Measurements from ENCODE around the gene AMMECR1. TPM values are rescaled to one million over a fixed set of nuclear protein-coding genes. Genes with fewer than 3 reads are reported as not detected.

AMMECR1 gene
- total RNA-seq, 1 experiment from 2014 or later, result 22.9 TPM

DNA sequence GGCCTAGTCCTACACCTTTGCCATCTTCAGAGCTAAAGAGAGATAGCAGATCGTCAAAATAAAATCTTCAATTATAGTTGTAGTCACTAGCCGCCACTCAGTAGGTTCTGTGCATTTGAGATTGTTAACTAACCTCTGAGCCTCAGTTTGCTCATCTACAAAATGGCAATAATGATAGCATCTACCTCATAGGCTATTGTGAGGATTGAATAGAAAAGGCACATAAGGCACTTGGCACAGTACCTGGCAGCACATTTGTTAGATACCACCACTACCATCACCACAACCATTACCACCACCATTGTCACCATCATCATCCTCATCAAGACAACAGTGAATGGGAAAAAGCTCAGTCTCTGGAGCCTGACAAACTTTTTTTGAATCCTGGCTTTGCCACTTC is 134.6 kb downstream of the AMMECR1 start:
- DNase-seq (ENCODE audit: low read depth), result no peak
- in situ Hi-C loops (cut with HindIII; ENCODE audit: low pct_unique_long_range_greater_than_20kb, low sequenced_read_pairs), result loop anchor here (25.0 kb wide), 1 partner anchor 229 kb away; no protein-coding TSS in a partner anchor

DNA sequence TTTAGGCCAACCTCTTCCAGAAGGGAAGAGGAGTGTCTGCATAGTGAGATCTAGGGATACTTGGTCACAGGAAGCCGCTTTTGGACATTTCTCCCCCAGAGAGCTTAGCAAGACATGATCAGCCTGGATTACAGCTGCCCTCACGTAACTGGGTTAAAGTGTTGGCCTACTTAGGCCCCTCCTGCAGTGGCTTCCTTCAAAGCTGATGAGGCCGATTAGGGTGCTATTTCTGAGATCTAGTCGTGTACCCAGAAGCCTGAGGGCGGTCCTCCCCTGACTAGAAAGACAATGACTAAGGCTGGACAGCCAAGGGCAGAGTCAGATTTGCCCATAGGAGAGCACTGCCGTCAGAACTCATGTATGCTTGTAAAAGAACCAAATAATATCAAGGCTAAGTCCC is 135.0 kb downstream of the AMMECR1 start:
- no peak for DNase-seq (ENCODE audit: low read depth)
- in situ Hi-C loops (cut with HindIII; ENCODE audit: low pct_unique_long_range_greater_than_20kb, low sequenced_read_pairs), result loop anchor here (25.0 kb wide), 1 partner anchor 229 kb away; no protein-coding TSS in a partner anchor

GRCh38 chrX:110182362-110182761 is 135.5 kb downstream of the AMMECR1 start:
- no peak for DNase-seq (ENCODE audit: low read depth)
- in situ Hi-C loops (cut with HindIII; ENCODE audit: low pct_unique_long_range_greater_than_20kb, low sequenced_read_pairs), result loop anchor here (25.0 kb wide), 1 partner anchor 230 kb away; no protein-coding TSS in a partner anchor

DNA sequence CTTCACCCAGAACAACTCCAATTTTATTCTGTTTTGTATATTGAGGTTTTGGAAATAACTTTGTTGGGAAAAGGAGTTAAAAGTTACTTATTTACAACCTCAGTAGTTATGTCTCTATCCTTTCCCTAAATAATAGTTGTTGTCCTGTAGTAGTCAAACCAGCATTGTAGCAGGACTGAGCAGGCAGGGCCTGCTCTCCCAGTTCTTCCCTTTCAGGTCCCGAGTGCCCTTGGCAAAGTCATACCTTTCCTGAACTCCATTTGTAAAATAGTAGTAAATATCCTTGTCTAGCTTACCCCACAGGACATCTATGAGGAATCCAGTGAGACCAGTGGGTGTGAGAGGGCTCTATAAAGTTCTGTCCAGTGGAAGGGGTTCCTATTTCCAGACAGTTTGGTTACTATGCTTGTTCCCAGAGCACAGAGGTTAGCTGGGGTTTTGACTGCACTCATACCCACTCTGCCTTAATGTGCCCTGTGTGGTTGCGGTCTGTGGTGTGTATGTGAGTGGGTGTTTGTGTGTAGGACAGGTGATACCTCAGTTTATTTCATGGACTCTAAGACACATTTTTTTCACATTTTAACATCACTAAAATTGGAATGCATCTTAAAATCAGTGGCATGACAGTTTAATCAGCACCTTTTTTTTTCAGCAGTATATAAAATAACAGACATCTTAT is 136.3 kb downstream of the AMMECR1 start:
- no peak for DNase-seq (ENCODE audit: low read depth)
- in situ Hi-C loops (cut with HindIII; ENCODE audit: low pct_unique_long_range_greater_than_20kb, low sequenced_read_pairs), result loop anchor here (25.0 kb wide), 1 partner anchor 231 kb away; no protein-coding TSS in a partner anchor

DNA sequence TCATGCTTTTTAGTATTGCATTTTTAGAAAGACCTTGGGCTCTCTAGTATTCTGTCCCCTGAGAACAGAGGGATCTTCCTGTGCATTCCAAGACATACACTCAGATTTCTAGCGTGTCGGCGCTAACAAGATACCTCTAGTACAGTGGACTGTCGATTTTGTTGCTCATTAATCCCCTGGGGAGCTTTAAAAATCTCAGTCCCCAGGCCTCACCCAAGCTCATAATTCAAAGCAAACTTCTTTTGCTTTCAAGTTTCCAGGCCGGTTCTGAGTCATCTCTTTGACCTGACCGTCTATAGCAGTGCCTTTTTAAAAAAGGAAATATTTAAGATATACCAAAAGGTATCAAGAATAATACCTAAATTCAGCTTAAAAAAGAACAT is 137.0 kb downstream of the AMMECR1 start:
- in situ Hi-C loops (cut with HindIII; ENCODE audit: low pct_unique_long_range_greater_than_20kb, low sequenced_read_pairs), result loop anchor here (25.0 kb wide), 1 partner anchor 231 kb away; no protein-coding TSS in a partner anchor
- DNase-seq (ENCODE audit: low read depth), result no peak

GRCh38 chrX:110180176-110180927 is 137.5 kb downstream of the AMMECR1 start:
- peak; percentile 14 for DNase-seq (ENCODE audit: low read depth)
- in situ Hi-C loops (cut with HindIII; ENCODE audit: low pct_unique_long_range_greater_than_20kb, low sequenced_read_pairs), result loop anchor here (25.0 kb wide), 1 partner anchor 232 kb away; no protein-coding TSS in a partner anchor

DNA sequence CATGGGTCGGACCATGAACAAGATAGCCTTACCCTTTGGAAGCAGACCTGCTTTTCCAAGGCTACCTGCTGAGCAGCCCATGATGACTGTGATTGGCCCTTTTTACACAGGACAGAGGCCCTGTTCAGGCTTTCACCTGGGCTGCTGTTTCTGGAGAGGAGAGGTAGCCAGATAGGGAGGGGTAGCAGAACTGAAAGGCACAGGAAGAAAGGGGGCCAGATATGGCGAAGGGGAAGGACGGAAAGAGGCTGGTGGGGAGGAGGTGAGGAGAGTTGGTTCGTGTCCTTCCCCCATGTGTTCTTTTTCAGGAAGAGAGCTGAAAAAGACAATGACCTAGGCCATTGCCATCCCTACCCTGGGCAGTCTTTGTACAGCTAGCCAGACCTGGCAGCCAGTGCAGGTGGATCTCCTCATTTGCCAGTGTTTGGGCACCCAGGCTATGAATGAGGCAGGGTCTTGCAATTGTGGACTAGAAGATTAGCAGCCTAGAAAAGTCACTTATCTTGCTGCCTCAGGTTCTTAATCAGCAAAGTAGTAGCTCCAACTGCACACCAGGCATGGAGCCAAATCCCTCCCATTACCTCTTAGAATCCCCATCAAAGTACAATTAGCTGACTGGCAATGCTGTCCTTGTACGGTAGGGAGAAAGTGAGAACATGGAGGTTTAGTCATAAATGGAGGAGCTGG is 139.6 kb downstream of the AMMECR1 start:
- DNase-seq (ENCODE audit: low read depth), result no peak

GRCh38 chrX:110175696-110176095 is 142.2 kb downstream of the AMMECR1 start:
- in situ Hi-C loops (cut with HindIII; ENCODE audit: low pct_unique_long_range_greater_than_20kb, low sequenced_read_pairs), result loop anchor here (25.0 kb wide), 1 partner anchor 237 kb away; no protein-coding TSS in a partner anchor
- DNase-seq (ENCODE audit: low read depth), result no peak

More for the DNA sequence above, 139.6 kb downstream of the AMMECR1 start:
- in situ Hi-C loops (cut with HindIII; ENCODE audit: low pct_unique_long_range_greater_than_20kb, low sequenced_read_pairs), result loop anchor here (25.0 kb wide), 1 partner anchor 234 kb away; no protein-coding TSS in a partner anchor

DNA sequence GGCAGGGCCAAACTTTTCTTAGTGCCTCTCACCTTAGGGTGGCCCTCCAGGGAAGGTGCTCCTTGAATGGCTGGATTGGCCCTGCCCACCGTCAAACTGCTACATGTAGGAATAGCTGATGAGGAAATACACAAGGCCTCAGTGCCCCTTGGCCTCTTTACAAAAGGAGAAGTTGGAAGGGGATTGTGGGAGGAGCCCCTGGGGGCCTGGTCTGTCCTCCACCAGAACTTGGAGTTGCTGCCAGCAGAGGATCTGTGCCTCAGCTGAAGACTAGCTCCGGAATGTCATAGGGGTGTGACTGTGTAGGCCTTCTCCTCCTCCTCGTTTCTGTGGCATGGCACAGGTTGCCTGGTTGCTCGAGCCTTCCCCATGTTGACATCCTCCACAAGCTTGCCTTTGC is 142.7 kb downstream of the AMMECR1 start:
- in situ Hi-C loops (cut with HindIII; ENCODE audit: low pct_unique_long_range_greater_than_20kb, low sequenced_read_pairs), result loop anchor here (25.0 kb wide), 1 partner anchor 237 kb away; no protein-coding TSS in a partner anchor

GRCh38 chrX:110173192-110174175 is 144.4 kb downstream of the AMMECR1 start:
- in situ Hi-C loops (cut with HindIII; ENCODE audit: low pct_unique_long_range_greater_than_20kb, low sequenced_read_pairs), result no loop called here
- DNase-seq (ENCODE audit: low read depth), result peak; percentile 37

More for the DNA sequence above, 142.7 kb downstream of the AMMECR1 start:
- DNase-seq (ENCODE audit: low read depth), result no peak

DNA sequence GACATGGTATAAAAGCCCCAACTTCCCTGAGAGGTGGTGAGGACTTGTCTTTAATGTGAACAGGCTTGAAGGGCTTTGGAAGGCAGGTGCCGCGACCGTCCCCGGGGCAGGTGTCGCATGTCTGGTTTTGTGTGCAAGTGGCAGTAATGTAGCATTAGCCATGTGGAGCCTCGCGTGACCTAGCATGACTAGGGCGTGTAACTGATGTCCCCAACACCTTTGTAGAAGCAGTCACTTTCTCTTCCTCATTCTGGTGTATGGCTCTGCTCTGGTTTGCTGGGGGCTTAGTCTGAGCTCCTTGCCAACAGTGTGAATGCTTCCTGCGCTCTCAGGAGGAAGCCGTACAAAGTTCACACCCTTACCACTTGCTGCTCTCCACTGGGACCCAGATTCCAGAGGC is 145.7 kb downstream of the AMMECR1 start:
- in situ Hi-C loops (cut with HindIII; ENCODE audit: low pct_unique_long_range_greater_than_20kb, low sequenced_read_pairs), result no loop called here
- no peak for DNase-seq (ENCODE audit: low read depth)

DNA sequence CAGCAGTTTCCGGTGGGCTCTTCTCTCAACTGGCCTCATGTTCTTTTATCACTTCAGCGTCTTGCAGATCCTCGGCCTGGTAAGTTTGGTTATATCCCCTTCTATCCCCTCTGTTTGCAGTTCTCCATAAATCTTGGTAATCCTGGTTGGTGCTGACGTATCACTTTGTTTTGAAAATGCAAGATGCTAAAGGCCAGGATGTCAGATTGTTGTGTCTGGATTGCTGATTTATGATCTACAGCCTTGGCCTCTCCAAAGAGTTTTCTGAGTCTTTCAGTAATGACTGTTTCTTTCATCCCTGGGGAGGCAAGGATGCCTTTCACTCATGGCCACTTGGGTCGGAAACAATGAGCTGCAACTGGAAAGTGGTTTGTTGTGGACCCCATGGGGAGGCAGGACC is 146.4 kb downstream of the AMMECR1 start:
- no peak for DNase-seq (ENCODE audit: low read depth)
- in situ Hi-C loops (cut with HindIII; ENCODE audit: low pct_unique_long_range_greater_than_20kb, low sequenced_read_pairs), result no loop called here

DNA sequence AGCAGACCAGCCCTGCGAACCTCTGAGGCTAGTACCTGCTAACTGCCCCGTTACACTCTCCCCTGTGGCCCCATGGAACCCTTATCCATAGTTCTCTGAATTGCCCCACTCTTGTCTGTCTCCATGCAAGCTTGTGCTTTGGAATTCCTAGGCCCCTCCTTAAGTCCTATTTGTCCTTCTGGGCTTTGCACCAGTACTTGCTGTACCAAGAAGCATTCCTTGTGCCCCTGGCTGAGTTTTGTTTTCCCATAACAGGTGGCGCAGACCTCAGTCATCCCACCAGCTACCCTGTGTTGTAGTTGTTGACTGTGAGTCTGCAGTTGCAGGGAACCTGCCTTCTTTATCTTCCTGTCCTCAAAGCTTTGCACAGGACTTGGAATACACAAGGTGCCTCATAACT is 147.9 kb downstream of the AMMECR1 start:
- in situ Hi-C loops (cut with HindIII; ENCODE audit: low pct_unique_long_range_greater_than_20kb, low sequenced_read_pairs), result no loop called here
- DNase-seq (ENCODE audit: low read depth), result no peak

DNA sequence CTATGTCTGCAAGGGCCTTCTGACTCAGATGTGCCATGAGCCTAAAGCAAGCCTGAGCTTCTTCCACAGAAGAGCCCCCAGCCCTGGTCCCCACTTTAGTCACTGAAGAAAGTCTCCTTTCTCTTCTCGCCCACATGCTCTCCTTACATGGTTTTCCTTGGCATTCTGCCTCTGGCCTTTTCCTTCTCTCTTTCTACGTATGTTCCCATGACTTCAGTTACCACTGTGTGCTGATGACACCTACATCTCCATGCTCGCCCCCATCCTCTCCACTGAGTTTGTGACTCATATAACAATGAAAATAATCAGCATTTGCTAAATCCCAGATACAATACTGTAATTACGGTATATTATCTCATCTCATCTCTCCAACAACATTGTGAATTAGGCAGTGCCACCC is 149.3 kb downstream of the AMMECR1 start:
- in situ Hi-C loops (cut with HindIII; ENCODE audit: low pct_unique_long_range_greater_than_20kb, low sequenced_read_pairs), result no loop called here
- DNase-seq (ENCODE audit: low read depth), result peak; percentile 47

GRCh38 chrX:110167952-110168451 is 149.9 kb downstream of the AMMECR1 start:
- peak; percentile 78 for DNase-seq (ENCODE audit: low read depth)
- in situ Hi-C loops (cut with HindIII; ENCODE audit: low pct_unique_long_range_greater_than_20kb, low sequenced_read_pairs), result no loop called here

DNA sequence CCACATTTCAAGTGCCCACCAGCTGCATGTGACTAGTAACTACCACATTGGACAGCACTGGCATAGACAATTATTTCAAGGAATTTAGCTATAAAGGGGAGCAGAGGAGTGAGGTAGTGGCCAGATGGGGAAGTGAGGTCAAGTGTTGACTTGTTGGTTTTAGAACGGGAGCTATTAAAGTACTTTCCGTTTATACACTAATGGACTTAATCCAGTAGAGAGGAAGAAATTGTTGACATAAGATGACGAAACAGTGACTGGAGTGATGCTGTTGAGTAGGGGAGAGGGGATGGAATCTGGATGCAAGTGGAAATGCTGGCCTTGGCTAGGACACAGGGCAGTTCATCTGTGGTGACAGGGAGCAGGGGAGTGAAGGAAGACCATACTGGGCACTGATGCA is 154.4 kb downstream of the AMMECR1 start:
- DNase-seq (ENCODE audit: low read depth), result peak; percentile 16
- in situ Hi-C loops (cut with HindIII; ENCODE audit: low pct_unique_long_range_greater_than_20kb, low sequenced_read_pairs), result no loop called here

DNA sequence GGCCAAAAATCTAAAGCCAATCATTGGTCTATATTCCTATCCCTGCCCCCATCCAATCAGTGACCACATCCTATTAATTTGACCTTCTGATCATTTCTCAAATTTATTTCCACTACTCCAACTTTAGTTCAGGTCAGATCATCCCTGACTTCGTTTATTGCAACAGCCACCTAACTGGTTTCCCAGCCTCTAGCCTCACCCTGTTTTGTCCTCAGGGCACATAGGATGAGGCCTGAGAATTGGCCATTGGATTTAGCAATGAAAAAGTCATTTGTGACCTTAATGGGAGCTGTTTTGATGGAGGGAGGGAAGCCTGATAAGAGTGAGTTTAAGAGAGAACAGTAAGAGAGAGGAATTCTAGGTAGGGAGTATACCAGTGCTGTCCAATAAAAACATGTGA is 155.0 kb downstream of the AMMECR1 start:
- in situ Hi-C loops (cut with HindIII; ENCODE audit: low pct_unique_long_range_greater_than_20kb, low sequenced_read_pairs), result no loop called here

More for the DNA sequence above, 155.0 kb downstream of the AMMECR1 start:
- DNase-seq (ENCODE audit: low read depth), result no peak

Measured in Caki2 (cell line).